Measurements from ENCODE around the gene MYO5A.

MYO5A gene

GRCh38 chr15:52378746-52379394 is 149.8 kb downstream of the MYO5A start:
- DNase-seq (ENCODE audit: extremely low read depth in 1 of 2, low read depth in 1 of 2): no peak

- DNase-seq (ENCODE audit: extremely low read depth in 1 of 2, low read depth in 1 of 2): no peak
Observed at GRCh38 chr15:52370010-52370409, 158.7 kb downstream of the MYO5A start.

GRCh38 chr15:52369455-52369854 is 159.2 kb downstream of the MYO5A start:
- DNase-seq (ENCODE audit: extremely low read depth in 1 of 2, low read depth in 1 of 2): no peak

GRCh38 chr15:52369030-52369429 is 159.7 kb downstream of the MYO5A start:
- DNase-seq (ENCODE audit: extremely low read depth in 1 of 2, low read depth in 1 of 2): no peak

- no peak for DNase-seq (ENCODE audit: extremely low read depth in 1 of 2, low read depth in 1 of 2)
Observed at GRCh38 chr15:52368402-52368801, 160.3 kb downstream of the MYO5A start.

- no peak for DNase-seq (ENCODE audit: extremely low read depth in 1 of 2, low read depth in 1 of 2)
Observed at GRCh38 chr15:52362497-52362896, 166.2 kb downstream of the MYO5A start.

- no peak for DNase-seq (ENCODE audit: extremely low read depth in 1 of 2, low read depth in 1 of 2)
Observed at GRCh38 chr15:52361975-52362494, 166.6 kb downstream of the MYO5A start.

- no peak for DNase-seq (ENCODE audit: extremely low read depth in 1 of 2, low read depth in 1 of 2)
Observed at GRCh38 chr15:52361494-52361893, 167.2 kb downstream of the MYO5A start.

GRCh38 chr15:52360229-52361203 is 168.2 kb downstream of the MYO5A start:
- DNase-seq (ENCODE audit: extremely low read depth in 1 of 2, low read depth in 1 of 2): no peak

- DNase-seq (ENCODE audit: extremely low read depth in 1 of 2, low read depth in 1 of 2): no peak
Observed at GRCh38 chr15:52359722-52360121, 169.0 kb downstream of the MYO5A start.

- no peak for DNase-seq (ENCODE audit: extremely low read depth in 1 of 2, low read depth in 1 of 2)
Observed at GRCh38 chr15:52357949-52358348, 170.7 kb downstream of the MYO5A start.

GRCh38 chr15:52352086-52352485 is 176.6 kb downstream of the MYO5A start:
- no peak for DNase-seq (ENCODE audit: extremely low read depth in 1 of 2, low read depth in 1 of 2)

GRCh38 chr15:52351206-52351908 is 177.3 kb downstream of the MYO5A start:
- DNase-seq (ENCODE audit: extremely low read depth in 1 of 2, low read depth in 1 of 2): no peak

GRCh38 chr15:52350423-52350822 is 178.3 kb downstream of the MYO5A start:
- DNase-seq (ENCODE audit: extremely low read depth in 1 of 2, low read depth in 1 of 2): no peak

GRCh38 chr15:52349052-52349700 is 179.5 kb downstream of the MYO5A start:
- no peak for DNase-seq (ENCODE audit: extremely low read depth in 1 of 2, low read depth in 1 of 2)

- DNase-seq (ENCODE audit: extremely low read depth in 1 of 2, low read depth in 1 of 2): no peak
Observed at GRCh38 chr15:52348056-52348745, 180.5 kb downstream of the MYO5A start.

- no peak for DNase-seq (ENCODE audit: extremely low read depth in 1 of 2, low read depth in 1 of 2)
Observed at GRCh38 chr15:52344592-52344991, 184.1 kb downstream of the MYO5A start.

- no peak for DNase-seq (ENCODE audit: extremely low read depth in 1 of 2, low read depth in 1 of 2)
Observed at GRCh38 chr15:52343831-52344230, 184.8 kb downstream of the MYO5A start.

- DNase-seq (ENCODE audit: extremely low read depth in 1 of 2, low read depth in 1 of 2): no peak
Observed at GRCh38 chr15:52340093-52340492, 188.6 kb downstream of the MYO5A start.

- no peak for DNase-seq (ENCODE audit: extremely low read depth in 1 of 2, low read depth in 1 of 2)
Observed at GRCh38 chr15:52338891-52339290, 189.8 kb downstream of the MYO5A start.

Data from activated CD8-positive, alpha-beta memory T cell treated with anti-CD3 and anti-CD28 coated beads for 1 hour (primary cell).